IPS-18a (cell line): ENCODE results near the gene ARHGAP45.

Experiments used
- H3K27ac ChIP-seq: one replicate; pipeline ENCODE4 v1.5.1; 2013; ENCODE audit warnings: low read length
- H3K27me3 ChIP-seq: one replicate; pipeline ENCODE4 v1.6.1; 2013; ENCODE audit warnings: mild to moderate bottlenecking, low read length; ENCODE audit not compliant: control insufficient read depth, insufficient read depth
- H3K36me3 ChIP-seq: one replicate; pipeline ENCODE4 v1.6.1; 2013; ENCODE audit warnings: low read depth, low read length; ENCODE audit not compliant: control insufficient read depth
- H3K4me1 ChIP-seq: one replicate; pipeline ENCODE4 v1.6.1; 2013; ENCODE audit warnings: low read depth, low read length; ENCODE audit not compliant: control insufficient read depth
- H3K4me3 ChIP-seq: one replicate; pipeline ENCODE4 v1.5.1; 2013; ENCODE audit warnings: low read length
- H3K9ac ChIP-seq: one replicate; pipeline ENCODE4 v1.6.1; 2013; ENCODE audit warnings: mild to moderate bottlenecking, low read length, moderate library complexity
- H3K9me3 ChIP-seq: one replicate; pipeline ENCODE4 v1.6.1; 2013; ENCODE audit warnings: low read depth, low read length; ENCODE audit not compliant: control insufficient read depth

The ARHGAP45 gene

GRCh38 chr19:1061987-1062386 is 5.0 kb upstream of the ARHGAP45 start:
- Histone ChIP-seq H3K4me1 (peaks cover 8% of the 10 kb centered on the region), H3K9me3 (peaks cover 5% of the 10 kb centered on the region), H3K27ac (no peak overlapping the region), H3K9ac (no peak overlapping the region), H3K4me3 (no peak overlapping the region), H3K27me3 (peaks cover 24% of the 10 kb centered on the region), H3K36me3 (no peaks in the 10 kb centered on the region)

DNA sequence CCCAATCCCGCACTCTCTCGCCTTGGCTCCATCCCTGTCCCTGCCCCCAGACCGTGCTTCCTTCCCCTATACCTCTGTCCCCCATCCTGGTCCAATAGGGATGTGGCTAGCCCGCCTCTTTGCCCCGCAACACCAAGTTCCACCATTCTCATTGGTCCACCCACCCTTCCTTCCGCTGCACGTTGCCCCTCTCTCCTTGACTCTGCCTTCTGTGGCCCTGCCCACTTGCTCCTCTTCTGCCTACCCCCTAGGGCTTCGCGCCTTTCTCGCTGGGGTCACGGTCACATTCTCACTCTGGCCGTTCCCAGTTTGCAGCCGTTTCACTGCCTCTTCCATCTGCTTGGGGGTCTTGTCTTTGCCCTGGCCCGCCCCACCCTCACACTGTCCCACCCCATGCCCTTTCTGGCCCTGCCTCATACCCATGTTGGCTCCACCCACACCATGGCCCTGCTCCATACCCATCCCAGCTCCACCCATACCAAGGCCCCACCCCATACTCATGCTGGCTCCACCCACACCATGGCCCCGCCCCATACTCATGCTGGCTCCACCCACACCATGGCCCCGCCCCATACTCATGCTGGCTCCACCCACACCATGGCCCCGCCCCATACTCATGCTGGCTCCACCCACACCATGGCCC is 4.5 kb upstream of the ARHGAP45 start:
- H3K36me3 ChIP-seq, result no peaks in the 10 kb centered on the region
- H3K9ac ChIP-seq, result no peak overlapping the region

DNA sequence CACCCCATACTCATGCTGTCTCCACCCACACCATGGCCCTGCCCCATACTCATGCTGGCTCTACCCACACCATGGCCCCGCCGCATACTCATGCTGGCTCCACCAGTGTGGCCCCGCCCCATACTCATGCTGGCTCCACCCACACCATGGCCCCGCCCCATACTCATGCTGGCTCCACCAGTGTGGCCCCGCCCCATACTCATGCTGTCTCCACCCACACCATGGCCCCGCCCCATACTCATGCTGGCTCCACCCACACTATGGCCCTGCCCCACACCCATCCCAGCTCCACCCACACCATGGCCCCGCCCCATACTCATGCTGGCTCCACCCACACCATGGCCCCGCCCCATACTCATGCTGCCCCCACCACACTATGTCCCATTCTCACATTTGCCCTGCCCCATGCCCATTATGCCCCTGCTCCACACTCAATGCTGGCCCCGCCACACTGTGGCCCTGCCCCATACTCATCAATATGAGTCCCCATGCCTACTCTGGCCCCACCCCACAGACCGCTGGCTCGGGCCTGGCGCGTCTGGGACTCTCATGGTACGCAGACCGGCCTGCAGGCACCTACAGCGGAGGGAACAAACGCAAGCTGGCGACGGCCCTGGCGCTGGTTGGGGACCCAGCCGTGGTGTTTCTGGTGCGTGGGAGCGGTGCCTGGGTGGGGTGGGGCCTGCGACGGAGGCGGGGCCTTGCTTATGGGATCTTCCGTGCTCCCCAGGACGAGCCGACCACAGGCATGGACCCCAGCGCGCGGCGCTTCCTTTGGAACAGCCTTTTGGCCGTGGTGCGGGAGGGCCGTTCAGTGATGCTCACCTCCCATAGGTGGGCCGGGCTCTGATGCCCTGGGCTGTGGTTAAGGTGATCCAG is 3.7 kb upstream of the ARHGAP45 start:
- Histone ChIP-seq H3K27ac (no peak overlapping the region), H3K27me3 (peaks cover 37% of the 10 kb centered on the region), H3K36me3 (no peaks in the 10 kb centered on the region), H3K4me1 (peaks cover 8% of the 10 kb centered on the region), H3K9ac (no peak overlapping the region), H3K4me3 (no peak overlapping the region), H3K9me3 (no peaks in the 10 kb centered on the region)

More for the DNA sequence above, 4.5 kb upstream of the ARHGAP45 start:
- no peak overlapping the region for H3K27ac ChIP-seq
- no peaks in the 10 kb centered on the region for H3K9me3 ChIP-seq
- no peak overlapping the region for H3K4me3 ChIP-seq
- H3K27me3 ChIP-seq, result peaks cover 29% of the 10 kb centered on the region
- peaks cover 8% of the 10 kb centered on the region for H3K4me1 ChIP-seq

DNA sequence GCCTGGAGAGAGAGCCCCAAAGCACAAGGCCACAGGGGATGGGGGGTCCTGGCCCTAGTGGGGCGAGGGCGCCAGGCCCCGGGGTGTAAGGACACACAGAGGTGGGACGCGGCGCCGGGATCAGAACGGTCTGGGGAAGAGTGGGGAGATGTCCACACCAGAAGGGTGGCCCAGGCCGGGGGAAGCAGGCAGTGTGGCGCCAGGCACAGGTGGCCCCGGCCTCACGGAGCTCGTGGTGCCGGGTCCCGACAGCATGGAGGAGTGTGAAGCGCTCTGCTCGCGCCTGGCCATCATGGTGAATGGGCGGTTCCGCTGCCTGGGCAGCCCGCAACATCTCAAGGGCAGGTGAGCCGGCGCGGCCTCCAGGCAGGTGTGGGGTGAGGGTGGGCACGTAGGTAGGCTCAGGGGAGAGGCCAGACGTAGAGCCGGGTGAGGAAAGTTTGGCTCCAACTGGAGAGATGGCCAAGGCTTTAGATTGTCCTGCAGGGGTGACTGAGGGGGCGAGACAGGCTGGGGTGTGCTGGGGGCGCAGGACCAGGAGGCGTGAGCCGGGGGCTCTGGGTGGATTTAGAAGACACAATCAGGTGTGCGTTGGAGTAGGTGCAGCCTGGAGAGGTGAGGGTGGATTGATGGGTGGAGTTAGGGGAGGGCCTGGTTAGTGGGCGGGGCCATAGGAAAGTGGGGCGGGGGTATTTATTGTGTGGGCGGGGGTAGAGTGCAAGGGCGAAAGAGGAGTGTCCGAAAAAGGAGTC is 2.9 kb upstream of the ARHGAP45 start:
- Histone ChIP-seq H3K9ac (no peak overlapping the region), H3K27ac (no peak overlapping the region), H3K9me3 (no peaks in the 10 kb centered on the region), H3K4me1 (peaks cover 8% of the 10 kb centered on the region), H3K27me3 (peaks cover 45% of the 10 kb centered on the region), H3K36me3 (no peaks in the 10 kb centered on the region), H3K4me3 (peak overlapping the region; percentile 56)

GRCh38 chr19:1064661-1065605 is 2.0 kb upstream of the ARHGAP45 start:
- Histone ChIP-seq H3K27me3 (peaks cover 54% of the 10 kb centered on the region), H3K4me1 (peaks cover 8% of the 10 kb centered on the region), H3K4me3 (peak overlapping the region; percentile 56), H3K27ac (no peak overlapping the region), H3K9me3 (no peaks in the 10 kb centered on the region), H3K9ac (no peak overlapping the region), H3K36me3 (no peaks in the 10 kb centered on the region)

GRCh38 chr19:1065606-1066109 is 1.3 kb upstream of the ARHGAP45 start:
- no peaks in the 10 kb centered on the region for H3K36me3 ChIP-seq
- H3K27ac ChIP-seq, result no peak overlapping the region
- H3K9me3 ChIP-seq, result no peaks in the 10 kb centered on the region
- H3K9ac ChIP-seq, result no peak overlapping the region
- H3K4me3 ChIP-seq, result no peak overlapping the region
- peaks cover 59% of the 10 kb centered on the region for H3K27me3 ChIP-seq
- peaks cover 8% of the 10 kb centered on the region for H3K4me1 ChIP-seq

- Histone ChIP-seq H3K27me3 (peaks cover 63% of the 10 kb centered on the region), H3K9me3 (no peaks in the 10 kb centered on the region), H3K9ac (no peak overlapping the region), H3K36me3 (no peaks in the 10 kb centered on the region), H3K4me3 (no peak overlapping the region), H3K27ac (no peak overlapping the region), H3K4me1 (peaks cover 8% of the 10 kb centered on the region)
Measured at GRCh38 chr19:1066251-1066747, 668 bp upstream of the ARHGAP45 start.

DNA sequence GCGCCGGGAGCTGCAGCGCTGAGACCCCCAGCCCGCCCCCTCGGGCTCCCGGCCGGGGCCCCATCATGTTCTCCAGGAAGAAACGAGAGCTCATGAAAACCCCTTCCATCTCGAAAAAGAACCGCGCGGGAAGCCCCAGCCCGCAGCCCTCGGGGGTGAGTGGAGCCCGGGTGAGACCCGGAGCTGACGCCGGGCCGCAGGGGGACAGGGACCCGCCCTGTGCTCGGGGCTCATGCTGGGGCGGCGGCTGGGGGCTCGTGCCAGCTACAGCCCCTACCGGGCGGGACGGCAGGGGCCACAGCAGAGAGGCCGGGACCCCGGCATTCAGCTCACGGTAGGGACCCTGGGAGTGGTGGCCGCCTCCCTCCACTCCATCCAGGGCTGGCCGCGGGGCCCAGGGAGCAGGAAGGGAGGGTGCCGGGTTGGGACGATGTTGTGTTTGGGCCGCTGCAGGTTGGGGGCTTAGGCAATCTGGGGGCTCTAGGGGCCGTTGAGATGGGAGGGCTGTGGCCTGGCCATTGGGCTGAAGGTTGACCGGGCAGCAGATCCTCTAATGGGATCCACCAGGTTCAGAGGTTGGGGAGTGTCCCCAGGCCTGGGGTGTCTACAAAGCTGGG is 482 bp downstream of the ARHGAP45 start:
- Histone ChIP-seq H3K27ac (no peak overlapping the region), H3K9ac (no peak overlapping the region), H3K36me3 (no peaks in the 10 kb centered on the region), H3K4me3 (peak overlapping the region; percentile 37), H3K27me3 (peaks cover 72% of the 10 kb centered on the region), H3K4me1 (peaks cover 8% of the 10 kb centered on the region), H3K9me3 (no peaks in the 10 kb centered on the region)

GRCh38 chr19:1068009-1069001 is 1.3 kb downstream of the ARHGAP45 start:
- H3K9ac ChIP-seq, result no peak overlapping the region
- H3K36me3 ChIP-seq, result no peaks in the 10 kb centered on the region
- no peaks in the 10 kb centered on the region for H3K9me3 ChIP-seq
- H3K27ac ChIP-seq, result no peak overlapping the region
- peaks cover 72% of the 10 kb centered on the region for H3K27me3 ChIP-seq
- H3K4me3 ChIP-seq, result no peak overlapping the region
- H3K4me1 ChIP-seq, result peaks cover 8% of the 10 kb centered on the region
